SIG-M5 treated with dmso at 0.1 percent for 504 hours (cell line): ENCODE data around the gene TMEM52B.

Experiments
- DNase-seq: peaks from one replicate; lab custom pipeline; 2025; ENCODE audit not compliant: unreplicated experiment; lab: John Stamatoyannopoulos, UW

TMEM52B gene

DNA sequence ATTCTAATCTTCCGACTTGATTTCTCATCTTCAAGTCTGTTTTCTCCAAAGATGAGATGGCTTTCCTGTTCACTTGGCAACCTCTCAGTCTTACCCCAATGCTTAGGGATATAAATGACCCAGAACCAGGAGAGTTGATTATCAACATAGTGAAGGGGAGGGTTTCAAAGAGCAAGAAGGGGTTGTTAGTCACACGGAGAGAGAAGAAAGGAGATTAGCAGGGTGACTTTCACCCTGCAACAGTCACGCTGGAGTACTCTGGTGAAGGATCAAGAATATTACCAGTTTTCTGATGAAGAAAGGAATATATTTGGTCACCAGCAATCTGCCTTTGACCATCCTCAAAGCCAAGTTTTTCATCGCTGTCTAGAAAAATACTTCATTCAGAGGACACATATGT is at the start of gene TMEM52B:
TSS of gene TMEM52B (plus strand) at position 212 of the 400 bp plus-strand sequence. CDS start 543 bp downstream, outside the sequence.
- no peak for DNase-seq

DNA sequence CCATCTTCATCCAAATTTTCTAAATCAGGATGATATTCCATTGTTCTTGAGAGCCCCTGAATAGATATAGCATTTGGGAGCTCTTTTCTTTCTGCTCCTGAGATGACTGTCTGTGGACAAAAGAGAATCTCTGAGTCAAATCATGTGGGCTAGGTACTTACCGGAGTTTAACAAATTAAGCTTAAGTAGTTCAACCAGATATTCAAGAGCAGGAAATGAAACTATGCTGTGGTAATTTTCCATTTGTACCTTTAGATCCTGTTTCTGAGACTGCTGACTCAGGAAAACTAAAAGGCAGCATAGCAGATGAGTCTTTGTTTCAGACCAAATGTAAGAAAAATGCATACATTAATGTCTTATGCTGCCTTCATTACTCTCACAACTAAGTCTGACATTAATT is 48.8 kb upstream of the TMEM52B start, which contains the start of gene CLEC7A:
TSS of gene CLEC7A (minus strand) at position 158 of the 400 bp plus-strand sequence. CDS start at position 41, 117 bp downstream.
- DNase-seq, result peak; percentile 78

DNA sequence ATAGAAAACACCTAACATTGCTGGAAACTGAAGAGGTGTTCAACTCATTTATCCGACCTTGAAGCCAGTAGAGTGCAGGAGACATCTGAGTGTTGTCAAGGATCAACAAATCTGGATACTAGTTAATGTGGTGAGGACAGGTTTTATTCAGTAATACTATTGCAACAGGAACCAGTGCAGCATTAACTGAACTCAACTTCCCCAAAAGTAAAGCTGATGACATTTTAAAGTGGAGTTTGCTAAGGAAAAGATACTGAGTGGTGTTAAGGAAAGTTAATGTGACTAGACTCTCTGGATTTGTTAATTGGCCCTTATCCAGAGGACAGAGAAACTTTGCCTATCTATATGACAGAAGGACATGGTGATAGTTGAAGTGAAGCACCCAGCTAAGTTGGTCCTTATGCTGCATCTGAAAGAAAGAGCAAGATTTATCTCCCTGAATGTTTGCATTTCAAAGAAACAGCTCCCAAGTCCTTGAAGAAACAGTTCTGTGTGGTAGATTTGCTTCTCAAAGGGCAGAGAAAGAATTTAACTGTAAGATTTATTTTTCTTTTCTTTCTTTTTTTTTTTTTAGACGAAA is 47.6 kb upstream of the TMEM52B start:
- DNase-seq, result peak; percentile 73

DNA sequence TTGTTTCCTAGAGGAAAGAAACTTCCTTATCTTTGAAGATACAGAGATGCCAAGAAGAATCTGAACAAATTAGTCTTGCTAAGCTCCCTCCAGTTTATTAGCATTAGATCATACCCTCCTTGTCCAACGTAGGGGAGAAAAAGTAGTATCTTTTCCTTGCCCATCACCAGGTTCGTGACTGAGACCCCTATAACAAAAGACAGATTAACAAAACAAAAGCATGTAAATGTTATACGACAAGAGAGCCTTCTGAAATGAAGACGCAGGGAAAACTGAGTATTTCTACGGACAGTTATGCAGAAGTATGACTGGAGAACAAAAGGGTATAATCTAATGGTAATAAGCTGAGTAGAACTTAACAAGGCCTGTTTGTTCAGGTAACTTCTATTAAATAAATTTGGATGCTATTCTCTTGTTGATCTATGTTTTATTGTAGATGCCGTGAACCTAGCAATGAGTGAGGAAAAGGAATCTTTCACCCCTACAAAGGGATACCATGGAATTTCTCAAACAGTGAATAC is 45.9 kb upstream of the TMEM52B start:
- no peak for DNase-seq

DNA sequence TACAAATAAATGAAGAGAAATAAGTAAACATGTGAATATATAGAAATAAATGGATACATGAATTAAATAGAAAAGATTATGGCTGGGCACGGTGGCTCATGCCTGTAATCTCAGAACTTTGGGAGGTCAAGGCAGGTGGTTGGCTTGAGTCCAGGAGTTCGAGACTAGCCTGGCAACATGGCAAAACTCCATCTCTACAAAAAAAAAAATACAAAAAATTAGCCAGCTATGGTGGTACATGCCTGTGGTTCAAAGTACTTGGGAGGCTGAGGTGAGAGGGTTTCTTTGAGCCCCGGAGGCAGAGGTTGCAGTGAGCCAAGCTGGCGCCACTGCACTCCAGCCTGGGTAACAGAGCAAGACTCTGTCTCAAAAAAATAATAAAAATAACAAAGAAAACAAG is 43.7 kb upstream of the TMEM52B start:
- DNase-seq, result no peak

DNA sequence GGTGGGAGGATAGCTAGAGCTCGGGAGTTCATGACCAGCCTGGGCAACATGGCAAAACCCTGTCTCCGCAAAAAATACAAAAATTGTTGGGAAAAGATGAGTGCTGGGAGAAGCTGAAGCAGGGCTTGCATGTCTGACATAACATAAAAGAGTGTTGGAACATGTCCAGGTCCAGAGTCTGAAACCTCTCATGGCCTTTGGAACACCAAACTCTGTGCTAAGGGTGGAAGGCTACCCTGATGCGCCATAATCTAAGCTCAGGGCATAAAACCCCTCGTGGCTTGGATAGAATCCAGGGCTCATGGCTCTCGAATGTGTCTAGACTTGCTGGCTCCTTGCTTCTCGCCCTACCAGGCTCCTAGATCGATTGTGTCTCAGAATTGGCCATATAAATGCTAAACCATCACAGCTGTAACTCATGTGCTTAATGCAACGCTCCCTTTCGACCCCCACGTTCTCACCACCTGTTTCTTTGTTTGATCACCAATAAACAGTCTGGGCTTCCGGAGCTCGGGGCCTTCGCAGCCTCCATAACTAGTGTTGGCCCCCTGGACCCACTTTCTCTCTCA is 42.1 kb upstream of the TMEM52B start:
- no peak for DNase-seq

DNA sequence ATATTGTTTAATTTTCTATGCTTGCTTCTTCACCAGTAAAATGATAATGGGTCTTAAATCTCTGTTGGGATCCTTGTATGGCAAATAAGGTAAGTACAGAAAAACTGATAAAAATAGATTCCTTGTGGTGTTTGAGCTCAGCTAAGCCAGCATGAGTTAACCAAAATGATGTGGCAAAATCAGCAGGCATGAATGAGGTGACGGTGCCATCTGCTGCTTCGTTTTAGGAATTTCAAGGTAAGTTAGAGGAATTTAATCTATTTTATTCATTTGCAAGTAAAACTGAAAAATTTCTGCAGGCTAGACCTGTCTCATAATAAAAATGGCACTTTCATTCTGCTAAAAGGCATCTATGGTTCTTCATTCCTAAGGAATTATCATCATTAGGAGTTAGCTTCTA is 38.8 kb upstream of the TMEM52B start:
- peak; percentile 79 for DNase-seq

DNA sequence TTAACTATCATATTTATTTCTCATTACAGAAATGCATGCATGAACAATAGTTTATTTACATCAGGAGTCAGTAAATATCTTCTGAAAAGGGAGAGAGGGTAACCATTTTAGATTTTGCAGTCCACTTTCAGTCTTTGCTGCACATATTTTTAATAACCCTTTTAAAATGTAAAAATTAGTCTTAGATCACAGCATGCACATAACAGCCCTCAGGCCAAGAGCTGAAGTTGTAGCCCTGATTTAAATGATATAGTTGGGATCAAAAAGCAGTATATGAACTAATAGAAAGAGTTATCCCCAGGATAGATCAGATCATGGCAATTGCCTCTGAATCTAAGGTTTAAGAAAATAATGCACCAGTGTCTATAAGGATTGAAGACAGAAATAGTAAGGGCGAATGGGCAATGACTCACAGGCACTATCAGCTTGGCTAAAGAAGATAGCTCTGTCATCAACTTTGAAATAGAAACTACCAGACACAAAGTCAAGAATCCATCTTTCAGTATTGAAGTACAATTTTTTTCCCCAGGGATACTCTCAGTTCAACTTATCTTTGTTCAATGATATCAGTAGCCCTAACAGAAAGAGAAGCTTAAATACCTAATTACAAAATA is 35.7 kb upstream of the TMEM52B start:
- DNase-seq, result no peak

DNA sequence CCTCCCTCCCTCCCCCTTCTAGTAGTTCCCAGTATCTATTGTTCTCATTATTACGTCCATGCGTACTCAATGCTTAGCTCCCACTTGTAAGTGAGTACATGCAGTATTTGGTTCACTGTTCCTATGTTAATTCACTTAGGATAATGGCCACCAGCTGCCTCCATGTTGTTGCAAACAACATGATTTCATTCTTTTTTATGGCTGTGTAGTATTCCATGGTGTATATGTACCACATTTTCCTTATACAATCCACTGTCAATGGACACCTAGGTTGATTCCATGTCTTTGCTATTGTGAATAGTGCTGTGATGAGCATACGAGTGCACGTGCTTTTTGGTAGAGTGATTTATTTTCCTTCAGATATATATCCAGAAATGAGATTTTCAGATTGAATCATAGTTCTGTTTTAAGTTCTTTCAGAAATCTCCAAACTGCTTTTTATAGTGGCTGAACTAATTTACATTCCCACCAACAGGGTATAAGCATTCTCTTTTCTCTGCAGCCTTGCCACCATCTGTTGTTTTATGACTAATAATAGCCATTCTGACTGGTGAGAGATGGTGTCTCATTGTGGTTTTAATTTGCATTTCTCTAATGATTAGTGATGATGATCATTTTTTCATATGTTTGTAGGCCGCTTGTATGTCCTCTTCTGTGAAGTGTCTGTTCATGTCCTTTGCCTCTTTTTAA is 31.0 kb upstream of the TMEM52B start:
- no peak for DNase-seq

DNA sequence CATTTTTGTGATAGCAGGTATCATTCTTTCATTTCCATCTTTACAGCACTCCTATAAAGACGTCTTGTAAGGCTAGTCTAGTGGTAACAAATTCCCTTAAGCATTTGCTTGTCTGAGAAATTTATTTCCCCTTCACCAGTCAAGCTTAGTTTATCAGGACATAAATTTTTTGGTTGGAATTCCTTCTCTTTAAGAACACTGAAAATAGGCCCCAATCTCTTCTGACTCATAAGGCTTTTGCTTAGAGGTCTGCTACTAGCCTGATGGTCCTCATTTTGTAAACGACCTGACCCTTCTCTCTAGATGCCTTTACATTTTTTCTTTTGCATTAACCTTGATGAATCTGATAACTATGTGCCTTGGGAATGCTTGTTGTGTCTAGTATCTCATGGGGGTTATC is 27.2 kb upstream of the TMEM52B start:
- DNase-seq, result no peak

DNA sequence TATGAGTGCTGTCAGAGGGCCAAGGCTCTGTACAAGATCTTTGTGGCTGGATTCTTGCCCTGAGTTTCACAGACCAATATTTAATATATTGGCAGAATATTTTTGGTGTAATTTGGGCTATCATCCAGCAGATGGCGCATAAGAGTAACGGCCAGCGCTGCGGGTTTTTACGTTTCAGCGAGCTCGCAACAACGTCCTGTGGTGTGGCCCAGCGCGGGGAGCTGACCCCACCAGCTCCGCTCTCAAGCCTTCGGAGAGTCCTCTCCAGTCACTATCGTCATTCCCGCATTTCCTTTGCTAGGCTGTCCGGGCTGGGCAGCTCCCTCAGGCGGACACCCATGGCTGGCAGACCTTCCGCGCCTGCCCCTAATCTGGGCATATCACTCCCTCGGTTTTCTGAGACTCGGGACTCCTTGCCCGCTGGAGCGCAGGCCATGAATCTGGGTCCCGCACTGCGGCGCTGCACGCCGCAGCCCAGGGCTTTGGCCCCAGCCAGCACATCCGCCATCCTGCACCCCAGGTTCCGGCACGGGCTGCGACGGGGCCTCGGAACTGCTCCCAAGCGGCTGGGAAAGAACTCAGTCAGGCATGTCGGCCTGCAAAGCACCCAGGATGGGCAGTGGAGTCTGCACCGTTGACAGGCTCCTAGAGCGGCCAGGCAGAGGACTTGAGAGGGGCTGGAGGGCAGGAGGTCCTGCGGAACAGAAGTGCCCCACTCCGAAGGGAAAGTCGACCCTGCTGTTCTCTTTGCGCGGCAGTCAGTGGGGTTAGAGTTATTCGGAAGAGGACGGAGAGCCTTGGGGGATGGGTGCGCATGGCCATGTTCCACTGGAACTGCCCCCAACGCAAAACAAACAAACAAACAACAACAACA is 25.3 kb upstream of the TMEM52B start:
- peak; percentile 60 for DNase-seq

DNA sequence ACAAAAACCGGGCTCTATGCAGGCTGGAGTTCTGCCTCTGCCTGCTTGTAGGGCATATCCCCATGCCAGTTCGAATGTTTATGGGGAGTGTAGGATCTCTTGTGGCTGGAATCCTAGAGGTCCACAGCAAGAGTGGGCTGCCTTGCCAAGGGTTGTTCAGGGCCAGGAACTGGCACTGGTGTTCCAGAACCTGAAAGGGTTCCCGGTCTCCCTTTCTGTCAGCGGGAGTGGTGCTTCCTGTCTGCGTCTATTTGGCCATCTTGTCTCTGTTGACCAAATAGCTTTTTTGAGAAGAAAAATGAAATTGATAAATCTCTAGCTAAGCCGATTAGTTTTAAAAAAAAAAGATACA is 24.7 kb upstream of the TMEM52B start:
- no peak for DNase-seq

DNA sequence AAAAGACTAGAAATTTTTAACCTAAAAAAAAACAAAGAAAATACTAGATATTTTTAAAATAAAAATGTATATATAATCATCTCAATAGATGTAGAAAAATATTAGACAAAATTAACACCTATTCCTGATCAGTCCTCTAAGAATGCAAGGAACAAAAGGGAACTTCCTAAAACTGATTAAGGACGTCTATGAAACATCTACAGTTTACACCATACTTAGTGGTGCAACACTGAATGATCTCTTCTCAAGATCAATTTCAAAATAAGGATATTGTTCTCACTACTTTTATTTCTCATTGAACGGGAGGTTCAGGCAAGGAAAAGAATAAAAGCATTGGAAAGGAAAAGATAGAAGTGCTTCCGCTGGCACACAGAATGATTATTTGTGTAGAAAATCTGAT is 22.9 kb upstream of the TMEM52B start:
- DNase-seq, result peak; percentile 18

DNA sequence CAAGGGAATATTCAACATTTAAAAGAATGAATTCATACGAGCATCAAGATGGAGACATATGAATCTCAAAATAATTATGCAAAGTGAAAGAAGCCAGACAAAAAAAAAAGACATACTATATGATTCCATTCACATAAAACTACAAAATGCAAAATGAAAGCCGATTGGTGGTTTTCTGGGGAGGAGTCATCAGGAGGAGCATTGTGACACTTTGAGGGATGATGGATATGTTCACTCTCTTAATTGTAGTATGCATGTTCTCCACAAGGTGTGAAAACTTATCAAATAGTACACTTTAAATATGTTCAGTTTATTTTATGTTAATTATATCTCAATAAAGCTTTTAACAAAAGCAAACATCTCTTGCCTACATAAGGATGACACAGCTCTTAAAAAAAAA is 20.4 kb upstream of the TMEM52B start:
- DNase-seq, result no peak

DNA sequence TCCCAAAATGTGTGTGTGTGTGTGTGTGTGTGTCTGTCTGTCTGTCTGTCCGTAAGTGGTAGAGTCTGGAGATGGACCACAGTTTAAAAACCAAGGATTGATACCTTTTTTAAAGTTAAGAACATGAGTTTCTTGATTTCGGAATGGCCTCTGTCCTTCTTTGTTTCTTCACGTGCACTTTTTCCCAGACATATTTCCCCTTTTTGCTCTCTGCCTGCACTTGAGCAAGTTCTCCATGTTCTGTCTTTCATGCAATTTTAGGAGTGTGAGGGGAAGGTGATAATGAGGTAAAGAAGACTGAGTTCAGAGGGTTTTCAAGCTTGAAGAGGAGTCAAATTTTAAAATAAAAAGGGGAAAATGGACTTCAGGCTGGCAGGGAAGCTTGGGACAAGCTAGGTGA is 19.6 kb upstream of the TMEM52B start:
- DNase-seq, result peak; percentile 46

DNA sequence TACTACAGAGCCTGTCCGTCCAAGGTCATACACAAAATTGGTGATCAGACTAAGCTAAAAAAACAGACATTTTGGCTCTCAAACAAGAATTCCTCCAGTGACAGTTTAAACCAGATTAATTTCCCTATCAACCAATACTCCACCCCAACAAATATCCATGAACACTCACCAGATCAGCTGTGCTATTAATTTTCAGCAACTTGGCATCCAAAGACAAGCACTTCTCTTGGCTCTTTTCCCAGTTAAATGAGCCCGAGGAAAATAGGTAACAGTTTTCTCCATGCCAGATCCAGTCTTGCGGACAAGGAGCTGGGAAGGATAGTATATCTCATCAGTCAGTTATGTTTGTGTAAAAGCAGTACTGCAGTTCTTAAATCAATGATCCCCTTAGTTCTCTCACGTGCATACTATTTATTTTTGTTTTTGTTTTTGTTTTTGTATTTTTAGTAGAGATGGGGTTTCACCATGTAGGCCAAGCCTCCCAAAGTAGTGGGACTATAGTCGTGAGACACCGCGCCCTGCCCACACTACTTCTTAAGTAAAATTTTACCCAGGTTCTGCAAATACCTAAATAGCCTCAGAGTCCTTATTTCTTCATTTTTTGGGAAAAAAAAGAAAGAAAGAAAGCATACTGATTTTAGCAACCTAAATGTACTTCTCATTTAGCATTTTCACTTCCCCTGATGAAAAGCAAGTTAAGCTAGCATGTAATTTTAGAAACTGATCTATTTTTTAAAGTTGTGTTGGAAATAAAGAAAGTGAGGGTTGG is 18.0 kb upstream of the TMEM52B start:
- DNase-seq, result peak; percentile 84

DNA sequence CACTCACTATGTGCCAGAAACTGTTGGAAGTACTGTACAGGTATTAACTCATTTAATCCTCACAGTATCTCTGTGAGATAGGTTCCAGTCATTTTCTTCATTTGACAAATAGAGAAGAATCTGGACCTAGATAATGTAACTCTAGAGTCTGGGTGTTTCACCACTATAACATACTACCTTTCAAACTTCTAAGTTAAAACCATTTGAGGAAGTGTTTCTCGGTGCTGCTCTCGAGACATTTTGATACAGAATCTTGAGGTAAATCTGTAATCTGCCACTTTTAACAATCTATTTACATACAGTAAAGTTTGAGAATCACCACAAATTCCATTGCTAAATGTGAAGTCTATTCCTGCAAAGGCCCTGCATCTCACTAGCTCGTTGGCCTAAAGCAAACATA is 15.7 kb upstream of the TMEM52B start:
- DNase-seq, result no peak

DNA sequence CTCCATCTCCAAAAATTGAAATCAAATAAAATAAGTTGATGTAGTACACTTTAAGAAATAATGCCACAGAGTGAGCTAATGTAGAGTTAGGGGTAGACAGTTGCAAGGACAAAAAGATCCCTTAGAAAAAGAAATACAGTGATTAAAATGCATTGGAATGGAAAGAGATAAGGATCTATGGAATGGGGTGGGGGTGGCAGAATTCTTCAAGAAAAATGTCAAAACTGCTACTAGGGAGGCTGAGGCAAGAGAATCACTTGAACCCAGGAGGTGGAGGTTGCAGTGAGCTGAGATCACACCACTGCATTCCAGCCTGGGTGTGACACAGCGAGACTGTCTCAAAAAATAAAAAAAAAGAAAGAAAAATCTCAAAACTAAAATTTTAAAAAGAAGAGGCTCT is 13.4 kb upstream of the TMEM52B start:
- DNase-seq, result no peak

DNA sequence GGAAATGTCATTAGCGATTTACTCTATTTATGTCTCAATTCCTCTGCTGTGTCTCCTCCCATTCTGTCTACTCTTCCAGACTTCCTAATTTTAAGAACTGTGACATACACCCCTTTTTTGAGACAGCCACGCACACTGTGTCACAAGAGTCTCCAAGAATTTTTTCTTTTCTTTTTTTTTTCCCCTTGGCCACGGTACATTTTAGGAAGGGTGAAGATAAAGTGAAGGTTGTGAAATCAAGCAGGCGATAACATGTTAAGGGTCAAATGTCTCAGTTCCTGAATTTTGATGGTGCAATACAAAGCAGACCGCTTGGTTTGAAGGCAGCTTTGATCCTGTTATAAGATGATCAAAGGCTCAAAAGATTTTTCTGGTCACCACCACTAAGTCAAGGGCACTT is 11.2 kb upstream of the TMEM52B start:
- peak; percentile 95 for DNase-seq

DNA sequence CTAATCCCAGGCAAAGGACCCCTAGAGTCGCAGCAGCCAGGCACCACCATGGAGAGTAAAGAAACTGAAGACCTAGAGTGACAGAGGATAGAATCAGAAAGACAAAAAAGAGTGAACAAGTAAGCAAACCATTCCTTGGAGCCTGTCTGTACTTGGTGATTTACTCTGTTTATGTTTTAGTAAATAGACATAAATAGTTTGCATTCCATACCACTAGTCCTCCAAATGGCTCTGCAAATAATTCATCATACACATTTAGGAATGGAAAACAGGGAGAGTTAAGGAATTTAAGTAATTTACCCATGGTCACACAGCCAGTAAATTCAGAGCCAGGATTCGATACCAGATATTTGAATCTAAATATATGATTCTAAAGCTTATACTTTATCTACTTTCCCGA is 9.7 kb upstream of the TMEM52B start:
- DNase-seq, result no peak
